KOPT-K1 (cell line): ENCODE results near the gene BAHCC1.

Experiments
- H3K27ac ChIP-seq: fragments of 200-600 bp; sonication (generic); 2 replicates; pipeline ENCODE4 v1.5.1; 2016; ENCODE audit warnings: antibody characterized with exemption, mild to moderate bottlenecking, low read depth, low read length; ENCODE audit not compliant: poor library complexity, severe bottlenecking
- H3K36me3 ChIP-seq: fragments of 200-600 bp; sonication (generic); 2 replicates; pipeline ENCODE4 v1.5.1; 2017; ENCODE audit warnings: antibody characterized with exemption, mild to moderate bottlenecking, low read length, moderate library complexity; ENCODE audit not compliant: insufficient read depth
- H3K9me3 ChIP-seq: fragments of 200-600 bp; sonication (generic); 2 replicates; pipeline ENCODE4 v1.5.1; 2017; ENCODE audit warnings: antibody characterized with exemption, low read length, mild to moderate bottlenecking; ENCODE audit not compliant: insufficient read depth, poor library complexity, severe bottlenecking

The BAHCC1 gene

DNA sequence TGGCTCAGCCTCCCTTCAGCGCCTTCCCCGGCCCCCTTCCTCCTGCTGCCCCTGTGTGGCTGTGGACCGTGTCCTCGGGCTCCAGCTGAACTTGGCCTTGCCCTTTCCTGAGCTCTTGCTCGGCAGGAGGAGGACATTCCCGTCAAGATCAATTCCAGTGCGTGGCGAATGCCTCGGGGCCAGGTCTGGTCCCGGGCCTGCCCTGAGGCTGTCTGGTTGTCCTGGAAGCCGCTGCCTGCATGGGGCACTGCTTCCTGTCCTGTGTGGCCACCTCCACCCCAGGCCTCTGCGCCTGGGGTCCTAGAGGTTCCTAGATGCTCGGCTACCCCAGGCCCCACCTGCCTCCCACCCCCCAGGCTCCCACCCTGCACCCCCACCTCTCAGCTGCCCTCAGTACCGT is 12.8 kb downstream of the BAHCC1 start:
- Histone ChIP-seq H3K27ac (peak overlapping the region; percentile 64), H3K36me3 (peaks cover 49% of the 10 kb centered on the region), H3K9me3 (no peaks in the 10 kb centered on the region)

DNA sequence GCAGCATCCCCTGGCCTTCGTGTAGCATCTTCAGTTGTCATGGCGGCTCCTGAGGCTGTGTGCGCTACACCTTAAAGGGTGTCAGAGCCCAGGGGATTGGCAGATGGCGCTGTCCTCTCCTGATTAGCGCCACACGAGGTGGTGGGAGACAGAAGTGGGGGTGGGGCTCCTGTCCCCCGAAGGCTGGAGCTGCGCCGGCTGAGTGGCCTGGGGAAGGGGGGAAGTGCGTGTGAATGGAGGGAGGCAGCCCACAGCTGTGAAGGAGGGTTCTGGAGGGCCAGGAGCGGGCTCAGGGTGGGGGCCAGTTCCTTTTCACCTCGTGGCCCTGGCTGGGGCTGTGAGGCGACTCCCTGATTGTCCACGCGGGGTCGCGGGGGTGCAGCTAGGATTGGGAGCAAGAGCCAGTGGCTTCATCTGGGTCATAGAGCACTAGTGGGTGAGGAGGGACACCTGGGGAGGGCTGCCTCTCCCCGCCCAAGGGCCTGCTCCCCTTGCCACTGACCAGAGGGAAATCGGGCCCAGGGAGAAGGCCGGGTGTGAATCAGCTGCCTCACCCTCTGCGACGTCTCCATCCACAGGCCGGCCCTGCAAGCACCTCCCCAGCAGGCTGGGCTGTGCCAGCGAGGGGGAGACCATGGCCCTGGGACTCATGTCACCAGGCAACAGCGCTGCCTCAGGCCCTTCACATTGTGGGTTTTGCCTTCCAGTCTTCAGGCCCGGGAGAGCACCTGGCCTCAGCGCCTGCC is 14.1 kb downstream of the BAHCC1 start:
- peak overlapping the region; percentile 64 for H3K27ac ChIP-seq

DNA sequence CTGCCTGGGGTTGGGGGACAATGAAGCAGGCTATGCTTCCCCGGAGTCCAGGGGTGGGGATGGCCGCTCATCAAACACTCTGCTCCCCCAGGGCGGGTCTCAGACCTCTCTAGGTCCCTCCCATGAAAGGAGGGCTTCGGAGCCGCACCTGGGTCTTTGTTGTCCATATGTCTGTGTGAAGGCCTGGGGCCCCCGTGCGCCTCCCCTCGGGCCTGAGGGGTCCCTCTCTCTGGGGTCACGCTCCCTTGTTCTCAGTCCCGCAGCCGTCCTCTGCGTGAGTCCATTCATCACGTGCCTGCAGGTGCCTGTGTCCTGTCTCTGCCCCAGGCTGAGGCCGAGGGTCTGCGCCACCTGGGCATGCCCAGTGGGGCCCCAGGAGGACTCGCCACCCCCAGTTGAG is 15.6 kb downstream of the BAHCC1 start:
- H3K36me3 ChIP-seq = peaks cover 50% of the 10 kb centered on the region
- H3K27ac ChIP-seq = peak overlapping the region; percentile 64
- H3K9me3 ChIP-seq = no peaks in the 10 kb centered on the region

More for the DNA sequence above, 14.1 kb downstream of the BAHCC1 start:
- Histone ChIP-seq H3K36me3 (peaks cover 51% of the 10 kb centered on the region), H3K9me3 (no peaks in the 10 kb centered on the region)

DNA sequence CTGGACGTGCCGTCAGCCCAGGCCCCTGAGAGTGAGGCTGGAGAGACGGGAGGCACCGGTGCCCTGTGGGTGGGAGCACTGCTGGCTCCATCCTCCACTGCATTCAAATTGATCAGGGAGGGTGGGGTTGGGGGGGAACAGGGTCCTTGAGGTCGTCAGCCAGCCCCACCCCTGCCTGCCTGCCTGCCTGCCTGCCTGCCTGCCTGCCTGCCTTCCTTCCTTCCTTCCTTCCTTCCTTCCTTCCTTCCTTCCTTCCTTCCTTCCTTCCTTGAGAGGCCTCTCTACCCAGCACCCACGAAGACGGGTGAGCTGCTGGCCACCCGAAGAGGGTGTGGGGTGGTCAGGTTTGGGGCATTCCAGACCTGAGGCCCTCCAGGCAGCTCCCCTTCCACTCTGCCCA is 16.0 kb downstream of the BAHCC1 start:
- Histone ChIP-seq H3K9me3 (no peaks in the 10 kb centered on the region), H3K36me3 (peaks cover 49% of the 10 kb centered on the region), H3K27ac (peak overlapping the region; percentile 64)

DNA sequence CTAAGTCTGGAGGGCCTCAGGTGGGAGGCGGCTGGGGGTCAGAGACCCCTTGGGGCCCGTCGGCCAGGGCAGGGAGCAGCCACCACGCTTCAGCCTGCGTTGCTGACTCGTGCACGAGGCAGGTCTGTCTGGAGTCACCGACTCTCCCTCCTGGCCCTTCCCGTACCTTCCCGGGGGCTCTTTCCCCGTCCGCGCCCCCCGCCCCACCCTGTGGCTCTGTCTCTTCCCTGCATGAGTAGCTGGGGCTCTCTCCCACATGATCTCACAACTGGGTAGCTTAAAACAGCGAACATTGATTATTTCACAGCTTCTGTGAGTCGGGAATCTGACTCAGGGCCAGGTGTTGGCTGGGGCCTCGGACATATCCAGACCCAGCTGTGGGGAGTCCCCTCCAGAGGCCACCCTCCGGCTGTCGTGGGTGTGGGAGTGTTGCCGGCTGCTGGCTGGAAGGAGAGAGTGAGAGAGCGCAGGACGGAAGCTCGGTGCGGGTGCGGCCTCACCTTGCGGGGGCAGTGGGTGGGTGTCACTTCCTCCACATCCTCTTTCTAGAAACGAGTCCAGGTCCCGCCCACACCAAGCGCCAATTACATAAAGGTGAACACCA is 17.3 kb downstream of the BAHCC1 start:
- peaks cover 48% of the 10 kb centered on the region for H3K36me3 ChIP-seq
- no peaks in the 10 kb centered on the region for H3K9me3 ChIP-seq
- peak overlapping the region; percentile 45 for H3K27ac ChIP-seq

DNA sequence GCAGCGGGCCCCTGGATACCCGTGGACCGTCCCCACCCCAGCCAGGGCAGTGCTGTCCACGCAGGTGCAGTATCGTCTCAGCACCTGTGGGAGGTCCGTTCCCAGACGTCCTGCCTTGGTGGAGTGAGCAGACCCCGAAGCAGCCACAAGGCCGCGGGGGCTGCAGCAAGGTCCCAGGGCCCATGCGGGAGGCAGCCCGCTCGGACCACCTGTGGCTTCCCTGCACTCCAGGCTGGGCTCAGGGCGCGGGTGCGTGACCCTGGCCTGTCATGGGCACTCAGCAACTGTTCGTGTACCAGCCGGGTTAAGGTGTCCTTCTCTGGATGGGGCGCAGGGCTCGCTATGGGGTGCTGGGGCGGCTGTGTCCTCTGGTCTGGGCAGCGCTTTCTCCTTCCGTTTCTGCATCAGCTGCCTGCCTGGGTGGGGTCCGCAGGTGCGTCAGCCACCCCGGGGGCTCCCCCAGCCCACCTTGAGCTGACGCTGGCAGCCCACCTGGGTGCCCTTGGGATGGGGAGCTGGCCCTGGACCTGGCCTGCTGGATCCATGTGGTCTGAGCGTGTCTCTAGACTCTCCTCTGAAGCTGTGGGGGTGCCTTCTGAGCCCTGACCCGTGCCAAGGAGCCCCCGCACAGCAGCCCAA is 18.4 kb downstream of the BAHCC1 start:
- Histone ChIP-seq H3K36me3 (peaks cover 54% of the 10 kb centered on the region), H3K27ac (no peak overlapping the region), H3K9me3 (no peaks in the 10 kb centered on the region)

DNA sequence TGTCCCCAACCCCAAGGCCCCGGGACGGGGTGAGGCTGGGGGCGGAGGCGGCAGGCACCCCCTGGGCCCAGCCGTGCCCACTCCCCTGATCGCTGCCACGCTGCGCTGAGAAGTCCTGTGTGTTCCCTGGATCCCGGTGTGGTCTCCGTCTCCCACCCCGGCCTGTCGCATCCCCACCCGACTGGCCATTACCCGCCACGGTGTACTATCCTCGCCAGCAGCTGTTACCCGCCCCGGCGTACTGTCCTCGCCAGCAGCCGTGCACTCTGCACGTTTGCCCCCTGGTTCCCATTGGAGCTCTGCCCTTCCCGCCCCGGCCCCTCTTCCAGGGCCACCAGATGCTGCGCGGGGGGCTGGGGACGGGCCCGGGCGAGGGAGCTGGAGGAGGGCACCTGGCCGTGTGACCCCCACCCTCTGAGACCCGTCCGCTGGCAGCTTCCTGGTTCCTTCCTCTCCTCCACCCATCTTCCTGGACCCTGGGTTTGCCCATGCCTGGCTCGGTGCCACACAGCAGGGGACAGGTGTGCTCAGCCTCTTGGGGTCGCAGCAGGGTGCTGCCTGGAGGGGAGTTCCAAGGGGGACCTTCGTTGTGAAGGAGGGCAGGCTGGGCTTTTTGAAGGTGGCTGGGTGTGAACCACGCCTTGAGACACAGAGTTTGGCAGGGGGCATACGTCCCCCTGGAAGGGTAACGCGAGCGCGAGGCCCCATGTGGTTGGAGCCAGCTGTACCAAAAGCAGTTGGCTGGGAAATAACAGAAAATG is 19.7 kb downstream of the BAHCC1 start:
- H3K9me3 ChIP-seq = no peaks in the 10 kb centered on the region
- H3K36me3 ChIP-seq = peaks cover 67% of the 10 kb centered on the region
- peak overlapping the region; percentile 1 for H3K27ac ChIP-seq

DNA sequence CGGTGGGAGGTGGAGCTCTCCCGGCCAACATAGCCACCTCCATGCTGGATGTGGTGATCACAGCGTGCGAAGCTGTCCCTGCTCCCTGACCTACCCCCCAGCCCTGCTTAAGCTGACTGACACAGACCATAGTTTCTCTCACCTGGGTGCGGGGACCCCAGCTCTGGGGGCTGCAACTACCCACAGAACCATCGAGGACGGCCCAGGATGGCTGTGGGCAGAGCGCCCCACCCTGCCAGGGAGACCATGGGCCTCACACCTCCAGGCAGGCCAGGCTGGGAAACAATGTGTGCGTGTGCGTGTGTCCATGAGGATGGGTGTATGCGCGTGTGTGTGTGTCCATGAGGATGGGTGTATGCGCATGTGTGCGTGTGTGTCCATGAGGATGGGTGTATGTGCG is 20.4 kb downstream of the BAHCC1 start:
- H3K27ac ChIP-seq = no peak overlapping the region
- no peaks in the 10 kb centered on the region for H3K9me3 ChIP-seq
- peaks cover 74% of the 10 kb centered on the region for H3K36me3 ChIP-seq

DNA sequence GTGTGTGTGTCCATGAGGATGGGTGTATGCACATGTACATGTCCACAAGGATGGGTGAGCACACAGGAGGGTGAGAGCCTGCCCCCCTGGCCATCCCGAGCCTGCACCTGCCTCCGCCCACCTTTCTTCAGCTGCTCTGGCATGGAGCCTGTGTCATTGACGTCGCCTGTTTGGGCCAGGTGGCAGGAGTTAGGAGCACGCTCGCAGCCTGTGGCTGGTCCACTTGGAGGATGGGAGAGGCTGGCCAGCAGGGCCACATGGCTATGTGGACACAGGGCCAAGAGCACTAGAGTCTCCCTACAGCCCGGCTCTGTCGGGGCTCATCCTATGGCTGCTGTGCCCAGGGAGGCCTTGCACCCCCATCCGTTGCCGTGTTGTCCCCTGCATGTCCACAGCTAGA is 21.4 kb downstream of the BAHCC1 start:
- no peaks in the 10 kb centered on the region for H3K9me3 ChIP-seq
- no peak overlapping the region for H3K27ac ChIP-seq

DNA sequence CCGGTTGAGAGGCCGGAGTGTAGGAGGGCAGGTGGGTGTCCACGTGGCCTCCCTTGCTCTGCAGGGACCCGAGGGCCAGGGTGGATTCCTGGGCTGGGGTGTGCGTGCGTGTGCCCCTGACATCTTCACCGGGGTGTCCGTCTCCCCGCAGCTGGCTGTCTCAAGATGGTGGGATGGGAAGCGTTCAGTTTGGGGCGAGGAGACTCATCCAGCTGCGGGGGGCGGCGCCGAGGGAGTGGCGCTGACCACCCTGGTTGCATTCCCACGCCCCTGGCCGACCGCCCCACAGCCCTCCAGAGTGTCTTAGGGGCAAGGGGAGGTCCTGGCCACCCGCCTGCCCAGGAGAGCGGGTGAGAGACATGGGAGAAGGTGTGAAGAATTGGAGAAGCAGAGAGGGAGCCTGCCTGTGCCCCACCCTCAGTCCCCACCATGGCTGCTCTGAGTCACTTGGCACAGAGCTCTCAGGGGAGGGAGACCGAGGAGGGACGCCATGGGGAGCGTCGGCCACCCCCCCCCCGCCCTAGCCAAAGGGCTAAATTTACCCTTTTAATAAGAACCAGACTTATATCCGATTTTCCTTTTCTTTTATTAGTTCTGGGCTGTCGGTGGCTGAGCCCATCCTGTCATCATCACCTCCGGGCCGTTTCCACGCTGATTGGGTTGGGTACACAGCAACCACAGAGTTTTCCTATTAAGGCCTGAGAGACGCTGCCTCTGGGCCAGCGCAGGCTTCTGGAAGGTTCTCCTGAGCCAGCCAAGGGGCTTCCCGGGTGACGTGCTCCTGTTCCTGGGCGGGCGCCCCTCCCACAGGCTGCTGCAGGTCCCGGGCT is 22.0 kb downstream of the BAHCC1 start:
- H3K36me3 ChIP-seq = peaks cover 84% of the 10 kb centered on the region
- no peak overlapping the region for H3K27ac ChIP-seq
- H3K9me3 ChIP-seq = no peaks in the 10 kb centered on the region

More for the DNA sequence above, 21.4 kb downstream of the BAHCC1 start:
- H3K36me3 ChIP-seq = peaks cover 84% of the 10 kb centered on the region

DNA sequence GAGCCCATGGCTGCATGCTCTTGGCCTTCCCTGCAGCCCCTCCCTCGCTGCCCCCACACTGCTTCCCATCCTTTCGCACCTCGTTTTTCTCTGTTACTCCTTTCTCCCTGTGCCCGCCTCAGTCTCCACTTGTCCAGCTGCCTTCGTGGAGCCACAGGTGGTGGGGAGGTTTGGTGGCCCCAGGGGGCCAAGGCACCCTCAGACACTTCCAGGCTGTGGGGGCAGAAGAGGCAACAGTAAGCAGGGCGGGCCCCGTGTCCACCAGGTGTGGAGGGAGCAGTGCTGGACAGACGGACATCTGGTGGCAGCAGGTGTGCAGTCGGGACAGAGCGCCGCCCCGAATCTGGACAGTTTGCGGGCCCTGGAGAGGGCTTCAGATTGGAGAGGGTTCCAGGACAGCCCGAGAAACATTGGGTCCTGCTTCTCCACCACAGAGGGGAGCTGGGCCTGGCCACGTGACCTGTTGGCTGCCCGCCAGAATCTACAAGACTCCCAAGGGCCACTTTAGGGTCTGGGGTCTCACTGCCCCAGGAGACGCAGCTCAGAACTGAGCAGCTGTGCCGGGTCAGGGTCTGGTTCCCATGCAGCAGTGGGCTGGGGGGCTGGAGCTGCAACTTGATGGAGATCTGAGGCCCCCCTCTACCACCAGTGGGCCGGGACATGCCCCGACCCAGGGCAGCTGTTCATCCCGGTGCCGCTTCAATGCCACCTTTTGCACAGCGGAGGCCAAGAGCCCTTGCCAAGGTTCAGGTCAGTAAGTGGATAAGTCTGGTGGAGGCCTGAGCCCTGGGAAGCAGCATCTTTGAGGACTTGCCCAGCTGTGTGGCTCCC is 22.8 kb downstream of the BAHCC1 start:
- Histone ChIP-seq H3K9me3 (no peaks in the 10 kb centered on the region), H3K27ac (no peak overlapping the region), H3K36me3 (peaks cover 78% of the 10 kb centered on the region)

DNA sequence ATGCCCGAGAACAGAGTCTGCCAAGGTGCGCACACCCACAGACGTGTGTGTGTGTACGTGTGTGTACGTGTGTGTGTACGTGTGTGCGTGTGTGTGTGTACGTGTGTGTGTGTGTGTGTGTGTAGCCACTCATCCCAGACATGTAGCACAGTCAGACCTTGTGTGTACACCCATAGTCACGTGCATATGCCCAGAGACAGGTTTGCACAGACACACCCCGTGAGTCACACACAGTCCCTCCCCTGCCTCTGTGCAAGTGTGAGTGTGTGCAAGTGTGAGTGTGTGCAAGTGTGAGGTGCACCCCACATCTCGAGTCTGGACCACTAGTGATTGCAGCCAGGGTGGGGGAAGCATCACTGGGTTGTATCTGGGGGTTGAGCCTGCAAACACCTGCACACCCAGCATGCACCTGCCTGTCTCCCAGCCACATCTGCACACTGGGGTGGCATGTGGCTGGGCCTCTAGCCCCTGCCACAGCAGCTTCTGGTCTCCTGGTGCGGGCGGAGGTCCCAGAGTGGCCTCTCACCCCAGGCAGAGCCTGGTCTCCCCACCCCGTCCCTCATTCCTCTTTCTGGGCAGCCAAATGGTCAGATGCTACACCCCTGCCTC is 23.6 kb downstream of the BAHCC1 start:
- Histone ChIP-seq H3K27ac (no peak overlapping the region), H3K36me3 (peaks cover 71% of the 10 kb centered on the region), H3K9me3 (no peaks in the 10 kb centered on the region)

DNA sequence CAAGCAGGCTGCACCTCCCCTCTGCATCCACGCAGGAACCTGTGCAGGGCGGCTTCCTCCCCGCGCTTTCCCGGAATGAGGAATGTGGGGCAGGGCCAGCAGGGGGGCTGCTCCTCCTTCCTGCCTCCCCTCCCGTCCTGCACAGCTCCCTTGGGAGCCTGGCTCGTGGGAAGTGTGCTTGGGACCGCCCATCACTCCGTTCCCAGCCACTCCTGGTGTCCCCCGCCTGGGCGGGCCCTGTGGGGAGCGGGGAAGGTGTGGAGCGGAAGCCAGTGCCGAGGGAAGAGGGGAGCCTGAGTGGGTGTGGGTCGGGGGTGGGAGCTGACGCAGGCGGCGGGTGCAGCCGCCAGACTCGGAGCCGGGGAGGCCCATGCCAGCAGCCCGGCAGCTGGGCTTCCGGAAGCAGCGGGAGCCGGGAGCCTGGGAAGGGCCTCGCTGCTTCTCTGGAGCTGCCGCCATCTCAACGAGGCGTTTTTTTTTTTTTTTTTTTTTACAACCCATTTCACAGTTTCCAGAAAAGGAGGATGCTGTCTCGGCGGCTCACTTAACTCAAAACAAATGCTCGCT is 24.1 kb downstream of the BAHCC1 start:
- Histone ChIP-seq H3K36me3 (peaks cover 65% of the 10 kb centered on the region), H3K9me3 (peaks cover 6% of the 10 kb centered on the region), H3K27ac (no peak overlapping the region)
